Tibial nerve (tissue), 4 donors: ENCODE results near the gene LY86. TPM values are rescaled to one million over a fixed set of nuclear protein-coding genes. Genes with fewer than 3 reads are reported as not detected.

Experiments used
- DNase-seq, 2 donors: peaks; one replicate each; pipeline ENCODE4 v3.0.0-alpha.2; 2019; ENCODE audit warnings: low spot score in 2 of 2
- H3K27ac ChIP-seq, 4 donors: fragments of 200-600 bp; sonication (generic) in 3 of 4; one replicate each; pipeline ENCODE4 v1.5.1; 2017 to 2019; ENCODE audit warnings: mild to moderate bottlenecking in 1 of 4
- H3K27me3 ChIP-seq, 2 donors: fragments of 200-600 bp; sonication (generic) in 1 of 2; one replicate each; pipeline versions ENCODE4 v1.5.1 to v1.6.0; 2017 to 2019
- H3K36me3 ChIP-seq, 3 donors: fragments of 200-600 bp; sonication (generic); one replicate each; pipeline ENCODE4 v1.5.1; 2018 to 2019
- H3K4me1 ChIP-seq, 4 donors: fragments of 200-600 bp; sonication (generic) in 3 of 4; one replicate each; pipeline ENCODE4 v1.5.1; 2017 to 2019
- H3K4me3 ChIP-seq, 4 donors: fragments of 200-600 bp; sonication (generic) in 3 of 4; one replicate each; pipeline ENCODE4 v1.5.1; 2017 to 2019; ENCODE audit warnings: mild to moderate bottlenecking in 1 of 4, moderate library complexity in 1 of 4
- H3K9me3 ChIP-seq, 4 donors: fragments of 200-600 bp; sonication (generic) in 3 of 4; one replicate each; pipeline ENCODE4 v1.5.1; 2017 to 2019
- CTCF ChIP-seq, 5 experiments: fragments of 200-600 bp in 3 of 5; fragments of 450-650 bp in 2 of 5; sonication (generic) in 3 of 5; IDR thresholded peaks; one replicate each; pipeline ENCODE4 v1.5.1; 2016 to 2019; ENCODE audit warnings: antibody characterized with exemption in 5 of 5, mild to moderate bottlenecking in 3 of 5, moderate library complexity in 2 of 5
- EP300 ChIP-seq, 2 donors: sonication (generic); formaldehyde crosslinking; IDR thresholded peaks; one replicate each; pipeline ENCODE4 v1.6.1; 2017; ENCODE audit warnings: antibody characterized with exemption in 2 of 2, mild to moderate bottlenecking in 1 of 2
- POLR2A ChIP-seq, 2 donors: fragments of 450-650 bp; IDR thresholded peaks; one replicate each; pipeline ENCODE4 v1.6.1; 2017; ENCODE audit warnings: antibody characterized with exemption in 2 of 2, mild to moderate bottlenecking in 2 of 2, moderate library complexity in 2 of 2
- WGBS, 2 donors: methylation state at CpG; one replicate each; pipeline ENCODE4 v1.1.5; 2018; 5-methylcytosine and 5-hydroxymethylcytosine counted together
- total RNA-seq, 4 donors: library from RNA; depleted of rRNA; stranded (reverse); fragments of >200 nt; gene quantifications; one replicate each; pipeline ENCODE4 v1.1.0, GENCODE V29; 2016

The LY86 gene
- total RNA-seq, 4 donors from 2014 or later, result 0.60 to 8.3 (median 4.5) TPM

GRCh38 chr6:6682225-6682624, 93.7 kb downstream of the LY86 start:
- Histone ChIP-seq H3K36me3 (no peaks in the 10 kb centered on the region), H3K4me3 (no peak overlapping the region), H3K27ac (peak overlapping the region in 1 of 4 donors; percentile 29), H3K4me1 (peaks cover 0 to 16% (median 2%) of the 10 kb centered on the region in 4 donors), H3K27me3 (no peaks in the 10 kb centered on the region), H3K9me3 (no peaks in the 10 kb centered on the region)
- TF ChIP-seq CTCF (IDR thresholded peaks at IDR 0.05) (no peak), POLR2A (IDR thresholded peaks at IDR 0.05) (no peak), EP300 (IDR thresholded peaks at IDR 0.05) (no peak)
- DNase-seq, result no peak
- 56 to 63% methylated on average over 3 of the region's 3 CpGs for WGBS, 2 donors

- Histone ChIP-seq H3K4me1 (peaks cover 0 to 33% (median 8%) of the 10 kb centered on the region in 4 donors), H3K27me3 (no peaks in the 10 kb centered on the region), H3K4me3 (no peak overlapping the region), H3K36me3 (no peaks in the 10 kb centered on the region), H3K9me3 (no peaks in the 10 kb centered on the region), H3K27ac (peak overlapping the region in 1 of 4 donors; percentile 20)
- no peak for DNase-seq
- 57 to 58% methylated on average over 13 of the region's 13 CpGs for WGBS, 2 donors
- TF ChIP-seq CTCF (IDR thresholded peaks at IDR 0.05), result no peak
- no peak for TF ChIP-seq POLR2A (IDR thresholded peaks at IDR 0.05)
- no peak for TF ChIP-seq EP300 (IDR thresholded peaks at IDR 0.05)
These were observed 95.7 kb downstream of the LY86 start for GRCh38 chr6:6683969-6684833.

- Histone ChIP-seq H3K36me3 (no peaks in the 10 kb centered on the region), H3K27me3 (no peaks in the 10 kb centered on the region), H3K4me1 (peaks cover 0 to 40% (median 16%) of the 10 kb centered on the region in 4 donors), H3K4me3 (no peak overlapping the region), H3K9me3 (no peaks in the 10 kb centered on the region), H3K27ac (no peak overlapping the region)
- TF ChIP-seq POLR2A (IDR thresholded peaks at IDR 0.05), result no peak
- no peak for TF ChIP-seq EP300 (IDR thresholded peaks at IDR 0.05)
- TF ChIP-seq CTCF (IDR thresholded peaks at IDR 0.05), result no peak
- 88 to 89% methylated on average over 12 of the region's 12 CpGs for WGBS, 2 donors
- DNase-seq, result no peak
These were observed 96.9 kb downstream of the LY86 start for GRCh38 chr6:6685249-6686040.

DNA sequence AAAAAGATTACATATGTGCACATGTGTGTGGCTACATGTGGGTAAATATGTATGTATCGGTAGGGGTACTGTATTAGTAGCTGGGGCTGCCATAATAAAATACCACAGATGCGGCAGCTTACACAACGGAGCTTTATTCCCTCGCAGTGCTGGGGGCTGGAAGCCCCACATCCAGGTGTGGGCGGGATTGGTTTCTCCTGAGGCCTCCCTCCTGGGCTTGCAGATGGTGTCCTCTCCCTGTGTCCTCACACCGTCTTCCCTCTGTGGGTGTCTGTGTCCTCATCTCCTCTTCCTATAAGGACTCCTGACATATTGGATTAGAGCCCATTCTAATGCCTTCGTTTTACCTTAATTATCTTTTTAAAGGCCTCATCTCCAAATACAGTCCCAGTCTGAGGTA, 97.7 kb downstream of the LY86 start:
- Histone ChIP-seq H3K9me3 (no peaks in the 10 kb centered on the region), H3K4me3 (no peak overlapping the region), H3K27me3 (no peaks in the 10 kb centered on the region), H3K27ac (no peak overlapping the region), H3K4me1 (peaks cover 0 to 40% (median 17%) of the 10 kb centered on the region in 4 donors), H3K36me3 (no peaks in the 10 kb centered on the region)
- 88 to 90% methylated on average over 7 of the region's 7 CpGs for WGBS, 2 donors
- no peak for DNase-seq
- no peak for TF ChIP-seq CTCF (IDR thresholded peaks at IDR 0.05)
- TF ChIP-seq POLR2A (IDR thresholded peaks at IDR 0.05), result no peak
- no peak for TF ChIP-seq EP300 (IDR thresholded peaks at IDR 0.05)
